T-helper 2 cell treated with Interferon-gamma antibody and Interleukin-4, amounts not matched to agents 5 μg/mL and 100 μg/mL, for 36 hours (primary cell): ENCODE measurements around the gene PHYKPL.

Experiments
- DNase-seq: peaks from one replicate; pipeline ENCODE4 v3.0.0; 2021; ENCODE audit warnings: low spot score
- H3K27ac Mint-ChIP-seq: one replicate; pipeline ENCODE4 v1.8.0; 2021; ENCODE audit warnings: mild to moderate bottlenecking, mixed read lengths
- H3K27me3 Mint-ChIP-seq: one replicate; pipeline ENCODE4 v1.8.0; 2021; ENCODE audit warnings: low read depth, mixed read lengths
- H3K36me3 Mint-ChIP-seq: one replicate; pipeline ENCODE4 v1.8.0; 2021; ENCODE audit warnings: low read depth, mixed read lengths
- H3K4me1 Mint-ChIP-seq: one replicate; pipeline ENCODE4 v1.8.0; 2021; ENCODE audit warnings: low read depth, mixed read lengths
- H3K4me3 Mint-ChIP-seq: one replicate; pipeline ENCODE4 v1.8.0; 2022; ENCODE audit warnings: mild to moderate bottlenecking, moderate library complexity, mixed read lengths
- H3K9me3 Mint-ChIP-seq: one replicate; pipeline ENCODE4 v1.8.0; 2021; ENCODE audit warnings: mixed read lengths

The PHYKPL gene

DNA sequence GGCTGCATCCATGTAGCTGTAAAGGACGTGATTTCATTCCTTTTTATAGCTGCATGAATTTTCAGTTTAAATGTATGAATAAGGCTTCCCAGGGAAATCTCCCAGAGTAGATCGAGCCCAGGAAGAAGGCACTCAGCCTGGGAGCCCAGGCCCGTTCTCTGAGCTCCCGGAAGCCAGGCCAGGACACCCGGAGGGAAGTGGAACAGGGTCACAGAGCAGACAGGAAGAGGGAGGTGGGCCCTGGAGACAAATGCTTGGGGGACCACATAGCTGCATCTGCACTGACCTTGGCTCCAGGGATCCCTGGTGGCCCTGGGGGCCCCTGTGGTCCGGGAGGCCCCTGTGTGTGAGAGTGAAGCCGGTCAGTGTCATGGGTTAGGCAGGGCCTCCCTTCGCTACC lies 19.7 kb upstream of the PHYKPL start:
- H3K27ac Mint-ChIP-seq = no peak overlapping the region
- no peak overlapping the region for H3K4me3 Mint-ChIP-seq
- H3K9me3 Mint-ChIP-seq = no peaks in the 10 kb centered on the region

DNA sequence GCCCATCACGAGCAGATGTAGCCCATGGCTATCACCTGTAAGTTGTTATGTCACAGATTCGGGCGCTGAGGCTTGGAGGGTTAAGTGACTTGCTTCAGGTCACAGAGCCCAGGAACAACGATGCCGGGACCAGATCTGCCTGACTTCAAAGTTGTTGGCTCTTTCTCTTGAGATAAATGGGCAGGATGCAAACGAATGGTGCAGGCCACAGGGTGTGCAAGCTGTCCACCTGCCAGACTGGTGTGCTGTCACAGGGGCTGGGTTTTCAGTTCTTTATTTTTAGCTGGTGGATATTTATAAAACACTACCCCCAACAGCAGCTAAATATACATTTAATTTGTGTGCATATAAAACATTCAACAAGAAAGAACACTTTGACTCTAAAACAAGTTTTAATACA lies 17.7 kb upstream of the PHYKPL start:
- Mint-ChIP-seq H3K36me3 (no peaks in the 10 kb centered on the region), H3K4me1 (peaks cover 4% of the 10 kb centered on the region), H3K9me3 (no peaks in the 10 kb centered on the region), H3K27ac (no peak overlapping the region), H3K27me3 (no peaks in the 10 kb centered on the region), H3K4me3 (no peak overlapping the region)
- no peak for DNase-seq

More for the DNA sequence above, 19.7 kb upstream of the PHYKPL start:
- no peaks in the 10 kb centered on the region for H3K27me3 Mint-ChIP-seq
- peaks cover 4% of the 10 kb centered on the region for H3K4me1 Mint-ChIP-seq
- H3K36me3 Mint-ChIP-seq = no peaks in the 10 kb centered on the region
- no peak for DNase-seq

DNA sequence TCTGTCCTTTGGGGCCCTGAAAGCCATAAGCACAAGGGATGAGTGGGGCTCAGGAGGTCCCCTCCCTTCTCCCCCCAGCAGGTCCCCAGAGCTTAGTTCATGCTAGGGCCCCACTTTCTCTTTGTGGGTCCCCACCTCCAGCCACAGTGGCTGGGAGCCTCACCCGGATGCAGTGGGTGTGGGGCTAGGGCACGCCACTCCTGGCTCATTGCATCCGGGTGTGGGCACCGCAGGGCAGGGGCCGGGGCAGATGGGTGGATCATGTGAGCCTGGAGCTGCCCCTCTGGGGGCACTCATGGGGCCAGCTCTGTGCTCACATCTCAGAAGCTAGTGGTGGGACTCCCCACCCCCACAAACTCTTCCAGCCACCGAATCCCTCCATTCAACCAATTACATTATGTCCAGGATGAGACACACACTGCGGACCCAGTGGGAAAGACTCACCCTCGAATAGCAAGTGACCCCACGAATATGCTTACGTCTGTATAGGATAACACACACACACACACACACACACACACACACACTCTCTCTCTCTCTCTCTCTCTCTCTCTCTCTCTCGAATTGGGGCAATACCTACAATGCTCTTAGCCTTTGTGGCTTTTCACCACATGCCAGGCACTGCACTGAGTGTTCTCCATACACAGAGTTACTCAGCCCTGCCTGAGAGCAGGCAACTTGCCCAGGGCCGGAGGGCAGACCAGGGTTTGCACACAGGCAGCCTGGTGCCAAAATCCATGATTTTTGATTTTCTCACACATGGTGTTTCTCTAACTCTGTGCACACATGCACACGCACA lies 16.8 kb upstream of the PHYKPL start:
- H3K36me3 Mint-ChIP-seq = no peaks in the 10 kb centered on the region
- peak overlapping the region; percentile 51 for H3K4me3 Mint-ChIP-seq
- no peak for DNase-seq
- no peaks in the 10 kb centered on the region for H3K9me3 Mint-ChIP-seq
- H3K27ac Mint-ChIP-seq = peak overlapping the region; percentile 52
- no peaks in the 10 kb centered on the region for H3K27me3 Mint-ChIP-seq
- peaks cover 4% of the 10 kb centered on the region for H3K4me1 Mint-ChIP-seq

DNA sequence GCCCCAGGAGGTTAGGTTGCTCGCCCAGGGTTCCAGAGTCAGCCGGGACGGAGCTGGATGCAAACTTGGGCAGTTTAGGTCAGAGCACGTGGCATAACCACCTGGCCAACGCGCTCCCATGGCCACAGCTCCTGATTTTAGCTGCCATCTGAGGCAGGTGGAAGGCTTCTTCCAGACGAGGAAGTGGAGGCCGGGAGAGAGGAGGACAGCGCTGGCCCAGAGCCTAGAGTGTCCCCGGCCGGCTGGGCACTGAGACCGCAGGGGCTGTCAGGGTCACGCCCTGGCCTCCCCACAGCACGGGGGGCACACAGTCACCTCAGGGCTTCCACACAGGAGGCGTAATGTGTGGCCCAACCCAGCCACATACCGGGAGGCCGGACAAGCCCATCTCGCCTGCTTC lies 16.1 kb upstream of the PHYKPL start:
- H3K4me3 Mint-ChIP-seq = no peak overlapping the region
- H3K36me3 Mint-ChIP-seq = no peaks in the 10 kb centered on the region
- H3K9me3 Mint-ChIP-seq = no peaks in the 10 kb centered on the region
- peaks cover 4% of the 10 kb centered on the region for H3K4me1 Mint-ChIP-seq
- no peaks in the 10 kb centered on the region for H3K27me3 Mint-ChIP-seq
- peak overlapping the region; percentile 20 for H3K27ac Mint-ChIP-seq
- DNase-seq = no peak

DNA sequence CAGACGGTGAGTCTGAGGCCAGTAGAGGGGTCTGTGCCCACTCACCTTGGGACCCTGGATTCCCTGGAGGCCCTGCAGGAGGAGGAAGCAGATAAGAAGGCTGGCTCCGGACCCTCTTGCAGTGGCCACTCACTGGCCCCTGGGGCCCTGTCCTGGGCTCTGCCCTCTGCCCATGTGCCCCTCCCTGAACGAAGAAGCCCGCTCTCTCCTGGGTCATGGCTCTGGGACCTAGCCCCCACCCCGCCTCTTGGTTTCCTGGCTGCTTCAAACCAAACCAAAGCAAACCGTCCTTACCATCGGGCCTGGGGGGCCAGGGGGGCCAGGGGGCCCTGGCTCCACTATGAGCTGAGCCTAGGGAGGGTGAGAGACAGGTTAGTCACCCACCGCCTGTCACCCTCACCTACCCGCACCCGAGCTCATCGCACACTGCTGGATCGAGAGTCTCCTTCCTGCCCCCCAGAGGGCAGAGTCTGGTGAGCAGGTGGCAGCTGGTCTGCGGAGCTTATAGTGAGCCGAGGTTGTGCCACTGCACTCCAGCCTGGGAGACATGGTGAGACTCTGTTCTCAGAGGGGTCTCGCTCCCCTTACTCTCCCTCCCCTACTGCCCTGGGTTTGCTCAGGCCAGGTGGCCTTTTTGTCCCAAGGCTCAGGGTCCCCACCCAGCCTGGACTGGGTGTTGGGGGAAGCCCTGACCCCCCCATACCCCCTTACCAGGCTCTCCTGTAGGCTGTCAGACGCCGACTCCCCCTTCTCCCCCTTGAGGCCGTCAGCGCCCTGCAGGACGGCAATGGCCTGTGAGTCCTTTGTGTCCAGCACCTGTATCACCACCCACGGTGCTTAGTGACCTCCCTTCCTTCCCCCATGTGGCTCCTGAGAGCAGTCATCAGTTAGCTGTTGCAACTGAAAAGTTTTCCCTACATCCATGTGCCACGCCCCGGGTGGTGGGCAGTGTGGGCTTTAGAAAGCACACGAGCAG lies 15.2 kb upstream of the PHYKPL start:
- Mint-ChIP-seq H3K36me3 (no peaks in the 10 kb centered on the region), H3K27ac (peak overlapping the region; percentile 26), H3K4me3 (no peak overlapping the region), H3K4me1 (peaks cover 4% of the 10 kb centered on the region), H3K9me3 (no peaks in the 10 kb centered on the region), H3K27me3 (no peaks in the 10 kb centered on the region)
- DNase-seq = no peak

DNA sequence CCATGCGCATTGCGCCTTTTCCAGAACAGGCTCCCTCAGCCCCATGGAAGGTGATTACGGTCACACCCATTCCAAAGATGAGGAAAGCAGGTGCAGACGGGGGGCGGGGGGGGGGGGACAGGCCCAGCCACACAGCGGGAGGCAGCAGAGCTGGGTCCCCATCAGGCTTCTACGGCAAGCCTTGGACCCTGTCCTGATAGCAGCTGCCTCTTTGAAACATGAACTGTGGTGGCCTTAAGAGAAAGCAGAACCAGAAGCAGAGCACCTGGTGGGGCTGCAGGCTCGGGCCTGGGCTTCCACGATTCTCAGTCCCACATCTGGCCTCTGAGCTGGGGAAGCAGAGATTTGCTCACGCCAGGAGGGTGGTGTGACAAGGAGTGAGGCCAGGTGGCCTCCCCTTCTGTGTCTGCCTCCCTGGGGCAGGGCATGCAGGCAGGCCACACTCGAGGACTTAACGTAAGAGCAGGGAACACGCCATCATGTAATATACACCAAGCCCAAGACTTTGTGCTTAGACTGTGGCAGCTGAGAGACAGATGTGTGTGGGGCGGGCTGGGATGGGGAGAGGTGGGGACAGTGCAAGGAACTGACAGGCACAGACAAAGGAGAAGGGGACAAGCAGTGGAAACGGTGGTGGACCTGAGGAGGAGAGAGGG lies 14.2 kb upstream of the PHYKPL start:
- no peaks in the 10 kb centered on the region for H3K36me3 Mint-ChIP-seq
- no peak for DNase-seq
- no peak overlapping the region for H3K27ac Mint-ChIP-seq
- H3K4me1 Mint-ChIP-seq = peaks cover 8% of the 10 kb centered on the region
- H3K27me3 Mint-ChIP-seq = no peaks in the 10 kb centered on the region
- H3K4me3 Mint-ChIP-seq = no peak overlapping the region
- H3K9me3 Mint-ChIP-seq = no peaks in the 10 kb centered on the region

DNA sequence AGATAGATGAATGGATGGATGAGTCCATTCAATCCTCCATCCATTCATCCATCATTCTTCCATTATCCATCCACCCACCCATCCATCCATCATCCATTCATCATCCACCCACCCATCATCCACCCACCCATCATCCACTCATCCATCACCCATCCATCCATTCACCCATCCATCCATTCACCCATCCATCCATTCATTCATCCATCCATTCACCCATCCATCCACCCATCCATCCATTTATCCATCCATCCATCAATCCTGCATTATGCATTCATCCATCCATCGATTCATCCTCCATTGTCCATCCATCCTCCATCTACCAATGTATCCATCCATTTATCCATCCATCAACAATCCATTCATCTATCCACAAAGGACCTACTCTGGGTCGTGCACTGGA lies 12.8 kb upstream of the PHYKPL start:
- peaks cover 16% of the 10 kb centered on the region for H3K4me1 Mint-ChIP-seq
- H3K9me3 Mint-ChIP-seq = no peaks in the 10 kb centered on the region
- no peak overlapping the region for H3K4me3 Mint-ChIP-seq

DNA sequence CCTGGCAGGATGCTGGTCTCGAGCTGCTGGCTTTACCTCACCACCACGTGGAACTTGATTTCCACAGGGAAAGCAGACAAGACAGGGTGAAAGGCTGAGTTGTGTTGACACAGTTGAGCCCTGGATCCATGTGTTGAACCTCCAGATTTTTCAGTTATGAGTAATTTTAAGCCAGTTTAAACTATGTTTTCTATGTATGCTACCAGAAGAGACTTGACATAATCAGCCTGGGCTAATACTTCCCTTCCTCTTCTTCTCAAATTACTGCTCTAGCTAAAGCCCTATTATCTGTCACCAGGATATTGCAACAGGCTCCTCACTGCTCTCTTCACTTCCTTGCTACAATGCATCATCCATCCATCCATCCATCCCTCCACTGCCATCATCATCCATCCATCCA lies 12.0 kb upstream of the PHYKPL start:
- DNase-seq = no peak
- Mint-ChIP-seq H3K9me3 (no peaks in the 10 kb centered on the region), H3K27ac (no peak overlapping the region), H3K4me3 (no peak overlapping the region), H3K4me1 (peaks cover 19% of the 10 kb centered on the region), H3K36me3 (no peaks in the 10 kb centered on the region), H3K27me3 (no peaks in the 10 kb centered on the region)

More for the DNA sequence above, 12.8 kb upstream of the PHYKPL start:
- H3K36me3 Mint-ChIP-seq = no peaks in the 10 kb centered on the region
- no peak for DNase-seq
- no peak overlapping the region for H3K27ac Mint-ChIP-seq
- no peaks in the 10 kb centered on the region for H3K27me3 Mint-ChIP-seq

DNA sequence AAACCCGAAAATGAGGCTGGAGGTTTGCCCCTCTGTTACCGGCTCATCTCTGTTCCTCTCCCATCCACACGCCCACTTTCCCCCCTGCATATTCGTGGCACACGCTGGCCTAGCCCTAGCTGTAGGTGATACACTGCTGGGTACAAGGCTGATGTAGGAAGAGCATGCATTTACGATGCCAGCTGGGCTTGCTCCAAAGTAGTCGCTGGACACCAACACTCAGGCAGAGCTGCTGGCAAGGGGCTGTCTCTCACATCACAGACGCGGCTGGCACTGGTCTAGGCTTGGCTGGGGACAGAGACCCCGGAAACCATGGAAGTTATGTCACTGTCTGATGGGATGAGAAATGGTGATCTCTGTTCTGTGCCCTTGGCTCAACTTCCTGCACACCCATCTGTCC lies 9.8 kb upstream of the PHYKPL start:
- peak overlapping the region; percentile 43 for H3K4me3 Mint-ChIP-seq
- no peaks in the 10 kb centered on the region for H3K27me3 Mint-ChIP-seq
- H3K9me3 Mint-ChIP-seq = no peaks in the 10 kb centered on the region
- no peaks in the 10 kb centered on the region for H3K36me3 Mint-ChIP-seq
- no peak for DNase-seq
- H3K4me1 Mint-ChIP-seq = peaks cover 19% of the 10 kb centered on the region
- H3K27ac Mint-ChIP-seq = peak overlapping the region; percentile 60

DNA sequence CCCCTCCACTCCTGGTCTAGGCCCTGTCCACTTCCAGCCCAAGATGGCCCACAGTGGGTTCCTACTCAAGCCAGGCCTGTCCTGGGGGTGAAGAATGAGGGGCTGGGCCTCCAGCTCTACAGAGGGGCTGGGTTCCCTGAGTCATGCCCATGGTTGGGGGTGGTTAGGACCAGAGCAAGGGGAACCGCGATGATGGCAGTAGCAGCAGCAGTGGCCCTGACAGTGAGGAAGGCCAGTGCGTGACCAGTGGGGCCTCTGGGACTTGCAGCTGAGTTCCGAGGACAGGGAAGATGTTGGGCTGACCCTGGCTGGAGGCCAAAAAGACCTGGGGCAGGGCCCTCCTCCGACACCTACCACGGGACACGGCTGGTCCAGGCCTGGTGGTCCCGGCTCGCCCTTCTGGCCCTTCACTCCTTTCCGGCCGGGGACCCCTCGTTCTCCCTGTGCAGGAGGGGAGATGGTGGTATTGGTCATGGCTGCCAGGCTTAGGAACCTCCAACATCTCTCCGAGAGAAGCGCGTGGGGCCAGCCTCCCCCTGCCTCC lies 9.2 kb upstream of the PHYKPL start:
- Mint-ChIP-seq H3K4me3 (no peak overlapping the region), H3K27ac (no peak overlapping the region), H3K4me1 (peaks cover 21% of the 10 kb centered on the region), H3K36me3 (no peaks in the 10 kb centered on the region), H3K27me3 (no peaks in the 10 kb centered on the region), H3K9me3 (no peaks in the 10 kb centered on the region)
- DNase-seq = no peak

DNA sequence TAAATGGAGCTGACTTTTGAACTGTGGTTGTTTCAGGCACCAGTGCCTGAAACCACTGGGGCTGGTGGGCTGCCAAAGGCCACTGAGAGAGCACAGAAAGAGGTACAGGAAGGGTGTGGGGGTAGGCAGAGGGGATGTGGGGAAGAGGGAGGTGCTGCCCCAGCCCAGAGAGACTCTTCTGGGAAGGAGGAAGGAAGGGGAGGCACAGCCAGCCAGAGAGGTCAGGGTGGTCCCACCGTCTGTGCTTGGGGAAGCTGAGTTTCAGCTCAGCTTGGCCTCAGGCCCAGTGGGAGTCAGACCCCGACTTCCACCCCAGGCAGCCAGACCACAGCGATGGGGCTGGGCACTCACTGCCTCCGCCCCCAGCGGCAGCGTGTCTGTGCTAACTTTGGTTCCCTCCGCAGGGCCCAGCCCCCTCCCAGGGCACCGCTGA lies 8.6 kb upstream of the PHYKPL start:
- Mint-ChIP-seq H3K9me3 (no peaks in the 10 kb centered on the region), H3K27me3 (no peaks in the 10 kb centered on the region), H3K27ac (peak overlapping the region; percentile 89), H3K4me1 (peaks cover 21% of the 10 kb centered on the region), H3K4me3 (peak overlapping the region; percentile 73), H3K36me3 (no peaks in the 10 kb centered on the region)
- no peak for DNase-seq

DNA sequence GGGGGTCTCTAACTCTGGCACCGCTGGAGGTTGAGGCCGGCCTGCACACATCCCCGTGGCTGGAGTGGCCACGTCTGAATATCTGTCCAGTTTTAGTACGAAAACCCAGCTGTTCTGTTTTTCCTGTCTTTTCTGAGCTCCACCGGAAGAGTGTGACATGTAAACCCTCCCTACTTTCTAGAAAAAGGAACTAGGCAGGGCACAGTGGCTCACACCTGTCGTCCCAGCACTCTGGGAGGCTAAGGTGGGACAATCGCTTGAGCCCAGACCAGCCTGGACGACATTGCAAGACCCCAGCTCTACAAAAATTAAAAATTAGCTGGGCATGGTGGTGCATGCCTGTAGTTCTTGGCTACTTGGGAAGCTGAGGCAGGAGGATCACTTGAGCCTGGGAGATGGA lies 8.2 kb upstream of the PHYKPL start:
- peaks cover 21% of the 10 kb centered on the region for H3K4me1 Mint-ChIP-seq
- H3K36me3 Mint-ChIP-seq = no peaks in the 10 kb centered on the region
- peak overlapping the region; percentile 73 for H3K4me3 Mint-ChIP-seq
- H3K9me3 Mint-ChIP-seq = no peaks in the 10 kb centered on the region
- DNase-seq = no peak
- H3K27ac Mint-ChIP-seq = peak overlapping the region; percentile 89
- H3K27me3 Mint-ChIP-seq = no peaks in the 10 kb centered on the region

DNA sequence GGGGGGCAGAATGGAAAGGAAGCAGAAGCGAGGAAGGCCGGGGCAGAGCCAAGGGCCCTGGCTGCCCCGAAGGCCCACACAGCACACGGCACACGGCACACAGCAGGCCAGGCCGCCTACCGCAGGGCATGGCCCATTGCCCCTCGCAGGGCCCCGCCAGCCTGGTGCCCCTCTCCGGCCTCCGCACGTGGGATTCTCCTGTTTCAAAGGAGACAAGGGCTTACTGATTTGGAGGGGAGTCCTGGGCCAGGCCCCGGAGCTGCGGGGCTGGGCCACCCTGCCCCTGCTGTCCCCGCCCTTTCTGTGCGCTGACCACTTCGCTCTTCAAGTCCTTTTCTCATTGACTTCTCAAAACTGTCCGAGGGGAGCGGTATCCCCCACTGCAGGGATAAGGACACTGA lies 7.7 kb upstream of the PHYKPL start:
- Mint-ChIP-seq H3K27ac (peak overlapping the region; percentile 89), H3K4me1 (peaks cover 21% of the 10 kb centered on the region), H3K36me3 (no peaks in the 10 kb centered on the region), H3K27me3 (no peaks in the 10 kb centered on the region), H3K4me3 (peak overlapping the region; percentile 63), H3K9me3 (no peaks in the 10 kb centered on the region)
- DNase-seq = no peak
